Loucy (cell line): ENCODE data around the gene ASCL1.

Source experiments
- EZH2phosphoT487 ChIP-seq: fragments of 200-600 bp; IDR thresholded peaks from 2 replicates; pipeline ENCODE4 v1.6.1; 2018; ENCODE audit warnings: antibody characterized with exemption, mild to moderate bottlenecking, moderate library complexity, borderline replicate concordance
- TF ChIP-seq, protein P1 (sequence below): fragments of 200-600 bp; sonication (generic); conservative IDR thresholded peaks from 2 replicates; pipeline ENCODE4 v1.5.1; 2014; ENCODE audit warnings: mild to moderate bottlenecking, antibody characterized with exemption, low read length

DNA sequence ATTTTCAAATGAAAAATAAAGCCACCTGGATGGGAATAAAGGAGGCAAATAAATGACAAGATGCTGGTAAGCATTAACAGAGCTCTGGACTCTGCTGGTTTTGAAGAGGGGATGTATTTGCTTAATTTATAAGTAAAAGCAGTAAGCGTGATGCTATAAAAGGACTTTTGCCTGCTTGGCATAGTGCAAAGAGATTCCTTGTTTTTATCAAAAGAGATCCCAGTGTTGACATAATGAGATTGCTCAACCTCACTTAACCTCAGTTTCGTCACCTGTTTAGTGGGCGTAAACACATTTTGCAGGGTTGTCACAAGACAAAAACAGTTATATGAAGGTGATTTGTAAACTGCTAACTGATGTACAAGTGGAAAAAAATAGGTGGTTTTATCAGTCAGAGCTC lies 13.8 kb downstream of the ASCL1 start:
- TF ChIP-seq, protein P1, sequence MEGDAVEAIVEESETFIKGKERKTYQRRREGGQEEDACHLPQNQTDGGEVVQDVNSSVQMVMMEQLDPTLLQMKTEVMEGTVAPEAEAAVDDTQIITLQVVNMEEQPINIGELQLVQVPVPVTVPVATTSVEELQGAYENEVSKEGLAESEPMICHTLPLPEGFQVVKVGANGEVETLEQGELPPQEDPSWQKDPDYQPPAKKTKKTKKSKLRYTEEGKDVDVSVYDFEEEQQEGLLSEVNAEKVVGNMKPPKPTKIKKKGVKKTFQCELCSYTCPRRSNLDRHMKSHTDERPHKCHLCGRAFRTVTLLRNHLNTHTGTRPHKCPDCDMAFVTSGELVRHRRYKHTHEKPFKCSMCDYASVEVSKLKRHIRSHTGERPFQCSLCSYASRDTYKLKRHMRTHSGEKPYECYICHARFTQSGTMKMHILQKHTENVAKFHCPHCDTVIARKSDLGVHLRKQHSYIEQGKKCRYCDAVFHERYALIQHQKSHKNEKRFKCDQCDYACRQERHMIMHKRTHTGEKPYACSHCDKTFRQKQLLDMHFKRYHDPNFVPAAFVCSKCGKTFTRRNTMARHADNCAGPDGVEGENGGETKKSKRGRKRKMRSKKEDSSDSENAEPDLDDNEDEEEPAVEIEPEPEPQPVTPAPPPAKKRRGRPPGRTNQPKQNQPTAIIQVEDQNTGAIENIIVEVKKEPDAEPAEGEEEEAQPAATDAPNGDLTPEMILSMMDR = no peak
- TF ChIP-seq EZH2phosphoT487 = no peak
